Body of pancreas (tissue), 4 donors: ENCODE data around the gene EIF4G2.

ENCODE experiments used
- POLR2A ChIP-seq, 3 donors: fragments of 450-650 bp; IDR thresholded peaks; one replicate each; pipeline ENCODE4 v1.6.1; 2016; ENCODE audit warnings: antibody characterized with exemption in 3 of 3, mild to moderate bottlenecking in 2 of 3
- TF ChIP-seq, protein P1 (sequence below), 7 experiments: fragments of 450-650 bp in 4 of 7; fragments of 200-600 bp in 3 of 7; sonication (generic) in 3 of 7; IDR thresholded peaks; one replicate each; pipeline ENCODE4 v1.5.1; 2016 to 2019; ENCODE audit warnings: antibody characterized with exemption in 7 of 7

DNA sequence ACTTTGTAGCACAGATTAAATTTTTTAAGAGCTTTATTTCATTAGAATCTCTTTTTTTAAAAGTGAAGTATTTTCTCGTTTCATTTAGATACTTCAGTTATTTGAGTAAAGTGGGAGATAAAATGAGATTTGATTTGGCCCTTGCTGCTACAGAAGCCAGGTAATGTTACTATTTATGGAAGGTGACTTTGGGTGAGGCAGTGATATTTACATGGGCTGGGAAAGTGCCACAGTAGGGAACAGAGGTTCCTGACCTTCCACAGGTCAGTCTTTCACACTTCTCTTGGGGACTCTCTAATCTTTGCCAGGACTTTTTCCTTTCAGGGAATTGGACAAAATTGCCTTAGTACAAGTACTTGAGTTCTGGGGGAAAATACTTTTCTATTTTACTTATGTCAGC, 37.3 kb downstream of the EIF4G2 start:
- TF ChIP-seq, protein P1, sequence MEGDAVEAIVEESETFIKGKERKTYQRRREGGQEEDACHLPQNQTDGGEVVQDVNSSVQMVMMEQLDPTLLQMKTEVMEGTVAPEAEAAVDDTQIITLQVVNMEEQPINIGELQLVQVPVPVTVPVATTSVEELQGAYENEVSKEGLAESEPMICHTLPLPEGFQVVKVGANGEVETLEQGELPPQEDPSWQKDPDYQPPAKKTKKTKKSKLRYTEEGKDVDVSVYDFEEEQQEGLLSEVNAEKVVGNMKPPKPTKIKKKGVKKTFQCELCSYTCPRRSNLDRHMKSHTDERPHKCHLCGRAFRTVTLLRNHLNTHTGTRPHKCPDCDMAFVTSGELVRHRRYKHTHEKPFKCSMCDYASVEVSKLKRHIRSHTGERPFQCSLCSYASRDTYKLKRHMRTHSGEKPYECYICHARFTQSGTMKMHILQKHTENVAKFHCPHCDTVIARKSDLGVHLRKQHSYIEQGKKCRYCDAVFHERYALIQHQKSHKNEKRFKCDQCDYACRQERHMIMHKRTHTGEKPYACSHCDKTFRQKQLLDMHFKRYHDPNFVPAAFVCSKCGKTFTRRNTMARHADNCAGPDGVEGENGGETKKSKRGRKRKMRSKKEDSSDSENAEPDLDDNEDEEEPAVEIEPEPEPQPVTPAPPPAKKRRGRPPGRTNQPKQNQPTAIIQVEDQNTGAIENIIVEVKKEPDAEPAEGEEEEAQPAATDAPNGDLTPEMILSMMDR (IDR thresholded peaks at IDR 0.05): no peak
- TF ChIP-seq POLR2A (IDR thresholded peaks at IDR 0.05): no peak
